Stimulated activated CD8-positive, alpha-beta memory T cell treated with anti-CD3 and anti-CD28 coated beads, Interleukin-7, amount 100 ng/mL, for 48 hours (primary cell): ENCODE data around the gene LRBA.
A peak's percentile ranks its signal among the peaks of the same experiment; 100 is the strongest.

Source experiments
- DNase-seq, 2 donors: peaks; one replicate each; pipeline ENCODE4 v3.0.0-alpha.2; 2020; ENCODE audit warnings: low read depth in 1 of 2; ENCODE audit errors: extremely low read depth in 1 of 2

LRBA gene

GRCh38 chr4:150315175-150315574 lies 699.9 kb downstream of the LRBA start:
- DNase-seq = no peak

- no peak for DNase-seq
Measured at GRCh38 chr4:150314031-150314430, 701.1 kb downstream of the LRBA start.

GRCh38 chr4:150310159-150310895 lies 704.8 kb downstream of the LRBA start:
- no peak for DNase-seq

GRCh38 chr4:150308824-150309472 lies 706.1 kb downstream of the LRBA start:
- DNase-seq = no peak

- no peak for DNase-seq
Measured at GRCh38 chr4:150306719-150307118, 708.4 kb downstream of the LRBA start.

- no peak for DNase-seq
Measured at GRCh38 chr4:150305995-150306394, 709.1 kb downstream of the LRBA start.

- DNase-seq = peak in 1 of 2 donors; percentile 10
Measured at GRCh38 chr4:150302553-150302952, 712.5 kb downstream of the LRBA start.

- DNase-seq = no peak
Measured at GRCh38 chr4:150299816-150300215, 715.3 kb downstream of the LRBA start.

GRCh38 chr4:150297861-150298474 lies 717.1 kb downstream of the LRBA start:
- DNase-seq = peak in 1 of 2 donors; percentile 29

- no peak for DNase-seq
Measured at GRCh38 chr4:150289881-150290280, 725.2 kb downstream of the LRBA start.

GRCh38 chr4:150289198-150289597 lies 725.9 kb downstream of the LRBA start:
- no peak for DNase-seq

- no peak for DNase-seq
Measured at GRCh38 chr4:150286656-150287055, 728.4 kb downstream of the LRBA start.

- DNase-seq = no peak
Measured at GRCh38 chr4:150283689-150284088, 731.4 kb downstream of the LRBA start.

- no peak for DNase-seq
Measured at GRCh38 chr4:150280975-150281374, 734.1 kb downstream of the LRBA start.

GRCh38 chr4:150280081-150280895 lies 734.8 kb downstream of the LRBA start:
- DNase-seq = no peak

- no peak for DNase-seq
Measured at GRCh38 chr4:150278206-150278605, 736.9 kb downstream of the LRBA start.

- DNase-seq = no peak
Measured at GRCh38 chr4:150268444-150268843, 746.6 kb downstream of the LRBA start.

GRCh38 chr4:150265806-150266205 lies 749.3 kb downstream of the LRBA start:
- no peak for DNase-seq

GRCh38 chr4:150264595-150265161 lies 750.4 kb downstream of the LRBA start:
- no peak for DNase-seq

GRCh38 chr4:150262611-150263010 lies 752.5 kb downstream of the LRBA start:
- no peak for DNase-seq

- DNase-seq = no peak
Measured at GRCh38 chr4:150261571-150261970, 753.5 kb downstream of the LRBA start.
